OCI-LY1 (cell line): Measurements from ENCODE around the gene TTC3.

Experiments
- CTCF ChIP-seq: fragments of 200-600 bp; sonication (generic), shearing (Covaris generic); IDR thresholded peaks from 2 replicates; pipeline ENCODE4 v1.5.1; 2017; ENCODE audit warnings: mild to moderate bottlenecking, antibody characterized with exemption, low read length, moderate library complexity, mixed read lengths
- EZH2 ChIP-seq: fragments of 200-600 bp; sonication (generic), shearing (Covaris generic); IDR thresholded peaks from 2 replicates; pipeline ENCODE4 v1.8.0; 2017; ENCODE audit warnings: borderline replicate concordance, mixed run types, mild to moderate bottlenecking, antibody characterized with exemption, low read length, moderate library complexity, mixed read lengths

GRCh38 chr21:37145635-37146111, 72.6 kb downstream of the TTC3 start:
- no peak for TF ChIP-seq CTCF
- no peak for TF ChIP-seq EZH2
